Left forelimb (tissue), 1 donor: ENCODE results near the gene MPL.
"Not testable (repeated sequence)": the region's sequence is repeated elsewhere in the genome, so short reads cannot be mapped to it uniquely, and the experiment has no call there.

Experiments
- DNase-seq: peaks from one replicate; pipeline ENCODE4 v3.0.0-alpha.2; 2018; ENCODE audit warnings: low spot score

Gene MPL

DNA sequence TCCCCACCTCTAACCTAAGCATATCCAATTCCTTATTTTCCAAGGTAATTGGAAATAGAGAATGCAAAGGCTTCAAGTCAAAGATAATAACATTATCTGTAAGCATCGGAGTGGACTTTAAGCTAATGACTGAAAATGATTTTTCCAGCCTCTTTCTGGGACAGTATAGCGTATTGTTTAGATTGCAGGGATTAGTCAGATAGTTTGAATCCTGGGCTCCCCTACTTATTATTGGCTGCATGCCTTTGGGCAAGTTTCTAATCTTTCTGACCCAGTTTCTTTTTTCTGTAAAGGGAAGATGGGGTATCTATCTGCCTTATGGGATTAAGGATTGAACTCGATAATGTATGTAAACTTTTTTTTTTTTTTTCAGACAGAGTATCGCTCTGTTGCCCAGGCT, 19.6 kb downstream of the MPL start:
- no peak for DNase-seq

DNA sequence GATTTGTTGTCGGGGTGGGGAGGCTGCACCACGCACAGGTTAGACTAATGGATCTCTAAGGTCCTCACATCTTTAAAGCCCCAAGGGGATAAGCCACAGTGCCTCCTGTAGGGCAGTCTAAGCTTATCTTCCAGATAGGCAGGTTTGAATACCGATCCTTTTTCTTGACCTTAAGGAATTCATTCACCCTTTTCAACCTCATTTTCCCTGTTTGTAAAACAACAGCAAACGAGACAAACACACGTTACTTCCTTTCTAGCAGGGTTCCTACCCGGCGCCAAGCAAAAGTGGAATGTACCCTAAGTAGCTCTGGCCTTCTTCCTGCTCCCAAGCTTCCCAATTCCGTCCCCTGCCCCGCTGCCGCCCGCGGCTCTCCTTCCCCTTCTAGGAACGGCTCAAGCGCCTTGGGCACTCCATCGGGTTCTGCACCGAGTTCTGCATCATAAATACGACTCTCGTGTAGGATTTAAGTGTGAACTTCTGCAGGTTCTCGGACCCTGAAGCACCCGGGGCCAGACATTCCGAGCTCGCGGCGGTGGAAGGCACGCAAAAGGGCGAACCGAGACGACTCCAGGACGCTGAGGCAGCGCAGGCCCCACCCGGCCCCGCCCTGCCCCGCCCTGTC, 20.6 kb downstream of the MPL start:
- DNase-seq, result no peak

DNA sequence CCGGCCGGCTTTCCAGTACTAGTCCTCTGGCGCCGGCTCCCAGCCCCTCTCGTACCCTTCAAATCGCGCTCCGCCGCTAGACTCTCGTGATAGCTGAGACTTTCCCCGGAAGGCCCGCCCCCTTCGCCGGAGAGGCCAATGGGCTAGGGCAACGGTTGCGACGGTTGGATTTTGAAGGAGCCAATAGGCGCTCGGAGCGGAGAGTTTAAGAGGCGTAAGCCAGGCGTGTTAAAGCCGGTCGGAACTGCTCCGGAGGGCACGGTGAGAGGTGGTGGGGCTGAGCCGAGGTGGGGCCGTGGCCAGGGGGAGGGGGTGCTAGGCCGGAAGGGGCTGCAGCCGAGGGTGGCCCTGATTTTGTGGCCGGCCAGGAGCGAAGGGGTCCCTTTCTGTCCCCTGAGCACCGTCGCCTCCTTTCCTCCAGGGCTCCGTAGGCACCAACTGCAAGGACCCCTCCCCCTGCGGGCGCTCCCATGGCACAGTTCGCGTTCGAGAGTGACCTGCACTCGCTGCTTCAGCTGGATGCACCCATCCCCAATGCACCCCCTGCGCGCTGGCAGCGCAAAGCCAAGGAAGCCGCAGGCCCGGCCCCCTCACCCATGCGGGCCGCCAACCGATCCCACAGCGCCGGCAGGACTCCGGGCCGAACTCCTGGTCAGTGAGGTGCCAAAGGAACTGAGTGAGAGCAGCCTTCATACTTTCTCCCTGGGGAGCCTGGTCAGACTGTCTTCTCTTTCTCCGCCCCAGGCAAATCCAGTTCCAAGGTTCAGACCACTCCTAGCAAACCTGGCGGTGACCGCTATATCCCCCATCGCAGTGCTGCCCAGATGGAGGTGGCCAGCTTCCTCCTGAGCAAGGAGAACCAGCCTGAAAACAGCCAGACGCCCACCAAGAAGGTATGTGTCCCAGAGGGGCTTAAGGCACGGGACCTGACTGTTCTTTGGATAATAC, 21.4 kb downstream of the MPL start, which contains the start of gene CDC20:
Gene CDC20 (plus strand): TSS at position 236 of the 948 bp plus-strand sequence. CDS start 235 bp downstream, at position 471.
- DNase-seq, result peak; percentile 99

DNA sequence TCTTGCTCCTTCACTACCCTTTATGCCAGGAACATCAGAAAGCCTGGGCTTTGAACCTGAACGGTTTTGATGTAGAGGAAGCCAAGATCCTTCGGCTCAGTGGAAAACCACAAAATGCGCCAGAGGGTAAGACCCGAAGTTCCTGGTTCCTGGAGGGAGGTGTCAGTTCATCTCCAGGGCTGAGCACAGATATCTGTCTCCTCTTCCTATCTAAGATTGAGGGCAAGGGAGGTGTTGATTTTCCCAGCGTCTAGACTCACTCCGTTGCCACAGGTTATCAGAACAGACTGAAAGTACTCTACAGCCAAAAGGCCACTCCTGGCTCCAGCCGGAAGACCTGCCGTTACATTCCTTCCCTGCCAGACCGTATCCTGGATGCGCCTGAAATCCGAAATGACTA, 22.1 kb downstream of the MPL start:
- no peak for DNase-seq

DNA sequence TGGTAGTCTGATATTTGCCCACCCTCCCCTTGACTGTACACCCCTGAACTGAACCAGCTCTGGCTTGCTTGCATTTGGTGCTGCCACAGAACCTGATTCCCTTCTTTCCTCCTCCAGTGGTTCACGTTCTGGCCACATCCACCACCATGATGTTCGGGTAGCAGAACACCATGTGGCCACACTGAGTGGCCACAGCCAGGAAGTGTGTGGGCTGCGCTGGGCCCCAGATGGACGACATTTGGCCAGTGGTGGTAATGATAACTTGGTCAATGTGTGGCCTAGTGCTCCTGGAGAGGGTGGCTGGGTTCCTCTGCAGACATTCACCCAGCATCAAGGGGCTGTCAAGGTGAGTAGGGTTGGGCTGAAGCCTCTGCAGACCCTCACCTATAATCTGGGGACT, 23.0 kb downstream of the MPL start:
- no peak for DNase-seq

DNA sequence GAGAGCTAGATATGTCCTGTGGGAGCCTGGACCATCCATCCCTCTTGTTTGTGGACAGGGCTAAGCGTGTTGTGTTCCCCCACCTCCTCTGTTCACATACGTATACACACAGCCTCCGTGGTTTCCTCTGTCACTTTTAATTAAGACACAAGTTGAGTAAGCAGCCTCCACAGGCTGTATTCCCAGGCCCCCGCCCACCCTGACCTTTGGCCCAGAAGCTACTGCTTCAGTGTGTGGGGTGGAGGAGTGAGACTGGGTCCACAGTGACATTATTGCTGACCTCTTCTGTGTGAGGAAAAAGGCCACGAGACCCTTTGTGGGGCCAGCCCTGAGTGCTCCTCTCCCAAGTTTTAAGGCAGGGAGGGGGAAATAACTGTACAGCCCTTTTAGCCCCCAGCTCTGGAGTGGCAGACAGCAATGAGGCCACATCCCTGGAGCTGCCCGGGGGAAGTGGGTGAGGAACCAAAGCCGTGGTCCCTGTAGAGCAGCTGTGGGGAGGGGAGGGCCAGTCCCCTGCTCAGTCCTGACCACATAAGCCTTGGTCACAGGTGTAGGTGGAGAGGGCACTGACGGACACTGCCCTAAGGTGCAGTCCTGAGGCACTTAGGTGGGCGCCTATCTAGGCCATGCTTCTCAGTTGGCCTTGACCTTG, 25.8 kb downstream of the MPL start:
- DNase-seq, result no peak

DNA sequence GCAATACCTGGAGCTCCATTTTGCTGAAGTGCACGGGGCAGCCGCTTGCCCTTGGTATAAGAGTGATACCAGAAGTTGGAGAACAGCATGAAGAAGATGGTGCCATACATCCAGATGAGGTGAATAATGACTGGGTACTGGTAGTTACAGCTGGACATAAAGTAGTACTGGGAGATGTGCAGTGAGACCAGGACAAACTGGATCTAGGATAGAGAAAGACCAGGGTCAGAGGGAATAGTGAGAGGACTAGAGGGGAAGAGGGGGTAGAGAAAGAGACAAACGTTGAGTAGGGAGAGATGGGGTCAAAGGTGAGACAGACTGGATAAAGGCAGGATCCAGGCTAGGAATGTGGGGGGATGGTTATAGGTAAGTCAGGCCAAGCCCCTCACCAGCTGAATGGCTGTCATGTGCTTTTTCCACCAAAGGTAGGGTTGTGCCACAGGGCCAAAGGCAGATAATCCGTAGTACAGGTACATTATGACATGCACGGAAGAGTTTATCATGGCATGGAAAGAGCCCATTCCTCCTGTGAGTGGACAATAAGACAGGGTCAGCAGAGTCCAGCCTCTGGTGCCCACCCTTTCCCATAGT, 26.4 kb downstream of the MPL start:
- no peak for DNase-seq

DNA sequence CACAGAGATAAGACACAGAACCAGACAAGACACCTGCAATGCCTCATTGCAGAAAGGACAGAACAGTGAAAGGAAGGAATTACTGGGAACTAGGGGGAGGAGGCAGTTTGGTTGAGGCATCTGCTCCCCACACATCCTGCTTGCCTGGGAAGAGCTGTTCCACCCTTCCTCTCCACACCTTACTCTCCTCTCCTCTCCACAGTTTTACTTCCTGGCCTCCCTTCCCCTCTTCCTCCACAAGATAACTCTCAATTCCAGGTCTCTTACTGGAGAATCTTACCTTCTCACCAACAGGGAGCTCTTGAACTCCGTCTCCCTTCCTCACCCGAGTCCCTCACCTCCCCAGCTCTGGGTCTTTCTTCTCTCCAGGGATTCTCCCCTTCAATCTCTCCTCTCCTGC, 28.1 kb downstream of the MPL start:
- DNase-seq, result no peak

DNA sequence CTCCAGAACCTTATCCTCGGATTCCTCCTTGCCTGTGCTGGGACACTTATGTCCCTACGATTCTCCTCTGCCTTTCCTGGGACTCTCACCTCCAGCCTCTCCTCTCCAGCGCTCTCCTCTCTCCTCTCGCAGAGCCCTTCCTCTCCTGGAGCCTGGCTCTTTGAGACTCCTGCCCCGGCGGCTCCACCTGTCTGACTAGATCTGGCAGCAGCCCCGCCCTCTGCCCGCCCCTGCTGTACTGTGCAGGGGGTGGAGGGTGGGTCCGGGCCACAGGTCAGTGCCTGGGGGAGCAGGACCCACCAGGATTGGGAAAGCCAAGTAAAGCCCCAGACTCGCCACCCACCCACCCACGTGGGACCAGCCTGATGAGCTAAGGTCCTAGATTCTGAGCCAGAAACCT, 28.6 kb downstream of the MPL start:
- DNase-seq, result no peak

DNA sequence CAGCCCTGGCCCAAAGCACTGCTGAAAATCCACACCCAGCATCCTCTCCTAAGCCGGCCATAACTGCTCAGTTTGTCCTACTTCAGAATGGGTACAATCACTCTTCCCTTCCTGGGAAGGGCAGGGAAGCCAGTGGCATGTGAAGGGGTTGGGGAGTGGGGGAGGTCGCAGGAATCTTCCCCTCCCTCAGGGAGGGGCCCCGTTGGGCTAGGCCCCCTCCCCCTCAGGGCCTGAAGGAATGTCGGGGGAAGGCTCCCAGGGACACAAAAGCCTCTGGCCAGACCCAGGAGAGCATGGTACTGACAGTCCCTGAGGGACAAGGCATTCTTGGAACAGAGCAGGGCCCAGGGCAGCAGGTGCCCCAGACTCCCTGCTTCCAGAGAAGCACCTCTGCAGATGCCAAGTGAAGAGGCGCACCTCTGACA, 29.0 kb downstream of the MPL start:
- DNase-seq, result no peak

DNA sequence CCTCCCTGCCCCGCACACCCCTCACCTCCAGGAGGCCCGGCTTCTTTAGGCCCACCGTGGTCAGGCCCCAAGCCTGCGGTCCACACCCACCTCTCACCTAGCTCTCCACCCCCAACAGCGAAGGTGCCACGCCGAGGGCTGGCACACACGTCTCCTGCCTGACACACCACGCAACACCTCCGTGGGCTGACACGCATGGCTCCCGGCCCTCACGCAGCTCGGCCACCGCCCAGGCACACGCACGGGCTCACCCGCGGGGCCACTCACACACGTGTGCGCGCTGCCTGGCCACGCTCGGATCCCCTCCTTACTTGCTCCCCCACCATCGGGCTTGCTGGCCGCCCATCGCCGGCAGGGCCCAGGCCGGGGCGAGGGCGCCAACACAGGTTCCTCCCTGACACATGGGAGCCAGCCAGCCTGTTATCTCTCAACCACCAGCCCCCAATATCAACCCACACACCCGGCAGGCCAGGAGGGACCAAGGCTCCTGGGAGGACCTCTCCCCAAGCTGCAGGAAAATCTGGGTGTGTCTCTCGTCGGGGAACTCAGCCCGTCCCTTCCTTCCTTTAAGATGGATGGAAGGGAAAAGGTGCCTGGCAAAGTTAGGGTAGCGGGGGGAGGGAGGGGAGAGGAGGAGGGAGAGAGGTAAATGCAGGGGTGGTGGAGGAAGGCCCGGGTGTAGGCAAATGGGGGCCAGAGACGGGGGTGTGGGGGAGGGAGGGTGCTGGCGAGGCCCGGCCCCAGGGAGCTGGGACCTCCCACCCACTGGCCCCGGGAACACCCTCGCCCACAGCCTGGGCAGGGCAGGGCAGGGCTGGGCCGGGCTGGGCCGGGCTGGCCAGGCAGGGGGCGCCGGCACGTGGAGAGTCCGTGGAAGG, 29.6 kb downstream of the MPL start:
- no peak for DNase-seq

DNA sequence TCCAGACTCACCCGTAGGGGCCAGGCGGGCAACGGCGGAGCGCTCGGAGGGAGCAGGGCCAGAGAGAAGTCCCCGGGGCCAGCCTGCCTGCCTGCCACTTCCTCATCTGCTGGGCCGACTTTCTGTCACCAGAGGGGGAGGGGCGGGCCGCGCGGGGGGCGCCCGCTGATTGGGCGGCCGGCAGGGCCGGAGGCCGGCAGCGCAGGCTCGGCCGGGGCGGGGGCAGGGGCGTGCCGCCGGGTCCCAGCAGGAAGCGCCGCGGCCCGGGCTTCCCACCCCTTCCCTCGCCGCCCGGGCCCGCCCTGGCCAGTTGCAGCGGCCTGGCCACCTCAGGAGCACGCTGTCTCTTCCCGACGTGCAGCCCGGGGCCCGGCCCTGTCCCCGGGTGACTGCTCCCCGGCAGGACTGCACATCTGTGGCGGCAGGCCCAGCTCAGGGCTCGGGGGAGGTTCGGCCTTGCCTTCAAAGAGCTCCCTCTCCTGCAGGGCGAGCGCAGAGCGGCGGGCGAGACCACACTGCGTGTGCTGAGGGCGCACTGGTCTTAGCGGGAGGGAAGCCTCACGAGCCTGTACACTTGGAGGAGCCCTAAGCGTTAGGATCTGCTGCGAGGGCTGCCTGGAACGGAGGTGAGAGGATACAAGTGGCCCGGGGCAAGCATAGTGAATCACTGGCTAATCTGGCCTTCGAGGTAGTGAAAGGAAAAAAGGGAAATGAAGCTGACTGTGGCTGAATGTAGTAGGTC, 30.5 kb downstream of the MPL start, which contains the start of gene ELOVL1:
Gene ELOVL1 (minus strand): TSS at position 108 of the 742 bp plus-strand sequence. CDS start 2,402 bp downstream, outside the sequence.
- peak; percentile 93 for DNase-seq

DNA sequence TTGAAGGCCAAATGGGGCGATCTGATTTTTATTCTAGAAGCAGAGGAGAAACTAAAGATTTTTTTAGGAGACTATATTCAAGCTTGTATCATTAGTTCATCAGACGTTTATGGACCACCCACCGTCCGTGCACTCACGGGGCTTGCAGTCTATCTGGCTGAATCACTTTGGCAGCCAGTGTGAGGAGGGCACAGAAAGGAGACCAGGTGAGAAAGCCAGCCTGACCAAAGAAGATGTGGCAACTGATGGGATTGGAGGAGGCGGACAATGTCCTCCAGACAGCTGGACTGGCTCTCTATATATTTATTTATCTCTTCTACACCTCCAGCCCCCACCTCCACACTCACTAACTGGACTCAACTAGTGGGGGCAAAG, 31.0 kb downstream of the MPL start:
- DNase-seq, result no peak

DNA sequence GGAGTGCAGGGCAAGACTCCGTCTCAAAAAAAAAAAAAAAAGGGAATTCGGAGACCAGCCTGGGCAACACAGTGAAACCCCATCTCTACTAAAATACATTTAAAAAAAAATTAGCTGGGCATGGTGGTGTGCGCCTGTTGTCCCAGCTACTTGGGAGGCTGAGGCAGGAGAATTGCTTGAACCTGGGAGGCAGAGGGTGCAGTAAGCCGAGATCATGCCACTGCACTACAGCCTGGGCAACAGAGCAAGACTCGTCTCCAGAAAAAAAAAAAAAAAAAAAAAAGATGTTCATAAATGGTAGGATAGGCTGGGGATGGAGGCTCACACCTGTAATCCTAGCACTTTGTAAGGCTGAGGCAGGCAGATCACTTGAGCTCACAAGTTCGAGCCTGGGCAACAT, 32.2 kb downstream of the MPL start:
- not testable (repeated sequence) for DNase-seq

DNA sequence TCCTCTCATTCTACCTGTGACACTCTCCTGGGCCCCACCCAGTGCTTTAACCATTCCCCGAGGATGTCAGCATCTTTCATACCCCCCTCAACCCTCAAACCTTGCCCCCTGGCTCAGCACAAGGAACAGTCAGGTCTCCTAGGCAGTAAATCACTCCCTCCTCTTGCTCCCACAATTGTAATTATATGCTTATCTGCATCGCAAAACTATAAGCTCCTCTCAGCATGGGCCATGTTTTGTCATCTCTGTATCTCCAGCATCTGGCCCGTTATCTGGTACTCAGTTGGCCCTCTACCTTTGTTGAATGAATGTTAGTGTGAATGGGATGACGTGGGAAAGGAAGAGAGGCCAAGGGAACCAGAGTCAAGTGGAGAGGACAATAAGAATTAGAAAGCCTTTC, 32.9 kb downstream of the MPL start:
- DNase-seq, result no peak

DNA sequence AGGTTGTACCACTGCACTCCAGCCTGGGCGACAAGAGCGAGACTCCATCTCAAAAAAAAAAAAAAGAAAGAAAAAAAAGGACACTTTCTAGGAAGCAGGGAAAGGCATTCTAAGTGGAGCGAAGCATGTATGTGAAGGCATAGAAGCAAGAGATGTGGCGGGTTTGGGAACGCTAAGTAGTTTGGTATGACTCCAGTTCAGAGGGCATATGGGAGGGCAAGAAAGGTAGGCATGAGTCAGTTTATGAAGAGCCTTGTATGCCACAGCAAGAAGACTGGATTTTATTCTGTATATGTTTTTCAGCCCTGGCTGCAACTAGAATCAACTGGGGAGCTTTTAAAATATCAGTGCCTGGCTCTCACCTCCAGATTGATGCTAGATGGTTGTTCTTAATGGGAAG, 34.6 kb downstream of the MPL start:
- DNase-seq, result no peak

DNA sequence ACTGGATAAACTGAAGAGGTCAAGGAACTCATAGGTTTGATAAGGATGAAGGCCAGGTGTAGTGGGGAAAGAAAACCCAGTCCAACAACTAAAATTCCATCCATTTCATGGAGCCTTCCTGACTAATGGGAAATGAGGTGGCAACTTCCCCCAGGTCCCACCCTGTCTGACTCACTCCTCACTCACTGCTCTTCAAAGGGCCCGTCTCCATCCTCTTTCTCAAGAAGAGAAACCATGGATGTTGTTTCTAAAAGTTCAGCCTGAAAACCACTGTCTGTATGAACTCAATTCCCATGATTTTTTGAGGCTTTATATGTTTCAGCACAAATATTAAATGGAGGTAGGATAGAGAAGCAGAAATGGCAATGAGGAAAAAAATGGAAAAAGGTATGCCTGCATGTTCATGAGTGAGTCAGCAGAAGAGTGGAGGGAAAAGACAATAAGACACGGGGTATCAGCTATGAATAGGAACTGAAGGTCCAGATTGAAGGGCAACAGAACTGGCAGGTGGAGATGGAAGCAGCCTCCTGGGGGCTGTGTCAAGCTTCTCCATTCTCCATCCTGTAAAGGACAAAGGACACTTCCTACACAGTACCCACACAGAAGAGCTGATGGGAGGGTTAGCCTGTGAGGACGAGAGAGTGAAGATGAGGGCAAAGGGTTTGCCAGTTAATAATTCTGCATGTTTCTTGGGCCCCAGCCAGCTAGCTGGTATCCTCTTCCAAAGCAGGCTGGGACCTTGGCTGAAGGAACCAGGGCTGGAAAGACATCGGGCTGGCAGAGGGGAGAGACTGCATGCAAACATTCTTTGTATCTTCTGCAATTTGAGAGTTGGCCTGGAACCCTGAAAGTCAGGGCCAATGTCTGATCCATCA, 35.7 kb downstream of the MPL start:
- DNase-seq, result no peak

DNA sequence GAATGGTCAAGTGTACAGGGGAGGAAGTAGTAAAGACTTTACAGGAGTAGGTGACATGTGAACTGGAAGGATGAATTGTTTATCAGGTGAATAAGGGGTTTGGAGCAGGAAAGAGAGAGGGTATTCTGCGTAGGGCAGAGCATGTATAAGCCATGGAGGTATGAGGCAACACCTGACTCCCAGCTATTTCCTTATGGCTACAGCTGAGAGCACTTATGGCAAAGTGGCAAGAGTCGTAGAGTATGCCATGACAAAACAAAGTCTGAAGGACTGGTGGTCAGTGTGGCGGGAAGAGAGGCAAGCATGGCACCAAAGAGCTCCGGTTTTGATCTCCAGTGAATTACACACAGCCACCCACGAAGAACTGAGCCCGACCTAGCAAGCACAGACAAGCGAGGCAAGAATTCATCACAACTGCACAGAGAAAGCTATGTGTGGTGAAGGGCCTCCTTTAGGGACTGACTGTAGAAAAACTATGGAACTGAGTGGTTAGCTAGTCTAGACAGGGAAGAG, 39.2 kb downstream of the MPL start:
- no peak for DNase-seq

DNA sequence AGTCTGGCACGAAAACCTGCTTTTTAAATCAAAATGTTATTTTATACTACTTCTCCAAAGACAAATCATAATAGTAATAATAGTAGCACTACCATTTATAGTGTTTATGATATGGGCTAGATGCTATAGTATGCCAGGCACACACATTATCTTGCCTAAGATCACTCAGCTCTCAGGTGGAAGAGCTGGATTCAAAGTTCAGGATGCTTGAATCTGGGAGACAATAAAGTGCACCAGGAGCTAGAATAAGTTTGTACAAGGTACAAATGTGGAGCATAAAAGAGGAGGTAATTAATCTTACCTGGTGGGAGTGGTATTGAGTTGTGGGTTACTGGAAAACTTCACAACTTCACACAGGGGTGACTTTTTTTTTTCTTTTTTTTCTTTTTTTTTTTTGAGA, 40.2 kb downstream of the MPL start:
- no peak for DNase-seq
